ENCODE measurements around the gene DNAJC27. TPM values are rescaled to one million over a fixed set of nuclear protein-coding genes. Genes with fewer than 3 reads are reported as not detected.

Gene DNAJC27
- total and polyA plus RNA-seq, 8 donors = under 0.01 to 59.8 (median 2.9) TPM

DNA sequence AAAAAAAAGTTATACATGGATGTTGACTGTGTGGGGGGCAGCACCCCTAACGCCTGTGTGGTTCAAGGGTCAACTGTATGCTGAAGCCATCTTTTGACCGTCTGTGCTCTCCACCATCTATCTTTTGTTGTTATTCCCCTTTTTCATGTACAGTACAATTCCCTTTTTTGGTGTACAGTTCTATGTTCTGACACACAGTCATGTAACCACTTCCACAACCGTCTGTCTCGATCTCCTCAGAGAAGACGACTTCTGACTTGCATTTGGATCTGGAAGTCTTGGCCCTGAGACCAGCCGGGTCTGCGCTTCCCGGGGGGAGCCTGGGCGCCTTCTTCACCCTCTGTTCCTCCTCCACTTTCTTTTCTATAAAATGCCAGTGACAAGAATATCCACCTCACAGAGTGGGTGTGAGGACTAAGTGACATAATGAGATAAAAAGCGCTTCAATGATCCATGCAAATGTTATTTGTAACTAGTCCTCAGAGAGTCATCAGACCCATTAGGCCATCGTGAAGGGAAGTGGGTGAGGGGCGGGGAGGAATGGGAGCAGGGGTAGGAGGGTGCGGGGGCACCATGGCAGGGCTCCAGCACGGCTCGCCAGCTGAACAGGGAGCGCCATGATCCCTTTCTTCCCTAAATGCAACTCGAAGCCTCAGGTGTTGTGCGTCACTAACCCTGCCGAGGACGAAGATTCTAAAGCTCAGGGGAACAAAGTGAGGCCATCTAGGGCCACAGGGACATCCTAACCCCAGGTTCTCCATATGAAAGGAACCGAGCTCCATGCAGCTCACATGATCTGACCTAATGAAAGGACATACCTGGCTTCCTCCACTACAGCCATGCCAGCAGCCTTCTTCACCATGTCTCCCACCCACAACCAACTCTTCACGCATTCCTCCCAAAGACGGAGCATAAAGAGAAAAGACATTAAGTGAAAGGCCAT lies 68.3 kb downstream of the DNAJC27 start:
- 89 to 96% (median 92%) methylated on average over 23 of the region's 23 CpGs for WGBS, 5 donors

DNA sequence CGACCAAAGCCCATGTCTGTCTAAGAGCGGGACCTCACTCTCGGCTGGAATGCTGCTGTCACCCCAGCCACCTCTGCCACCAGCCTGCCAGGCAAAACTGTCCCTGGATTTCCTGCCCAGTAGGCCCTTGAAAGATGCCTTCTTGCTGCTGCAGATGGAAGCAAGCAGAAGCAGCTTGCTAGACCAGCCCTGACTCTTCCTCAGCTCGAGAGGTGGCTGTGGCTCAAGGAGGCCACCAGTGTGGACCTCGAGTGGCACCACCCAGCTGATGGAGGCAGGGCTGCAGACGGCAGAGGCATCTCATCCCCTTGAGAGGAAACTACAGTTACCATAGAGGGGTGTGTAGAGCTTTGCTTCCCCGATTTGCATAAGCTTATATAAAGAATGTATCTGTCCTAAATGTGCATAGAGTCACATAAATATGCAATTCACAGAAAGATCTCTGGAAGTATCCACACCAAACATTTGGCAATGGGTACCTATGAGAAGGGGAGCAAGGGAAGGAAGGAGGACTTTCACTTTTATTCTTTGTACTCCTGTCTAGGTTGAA lies 72.3 kb downstream of the DNAJC27 start:
- no peaks in the 10 kb centered on the region for H3K27me3 ChIP-seq
- H3K9me3 ChIP-seq = peaks cover 0 to 17% (median 7%) of the 10 kb centered on the region in 4 donors
- H3K36me3 ChIP-seq = peaks cover 0 to 13% (median 6%) of the 10 kb centered on the region in 4 donors
- no peak overlapping the region for H3K27ac ChIP-seq
- H3K4me1 ChIP-seq = no peaks in the 10 kb centered on the region
- 81 to 93% (median 88%) methylated on average over 7 of the region's 7 CpGs for WGBS, 5 donors
- no peak for DNase-seq
- TF ChIP-seq EP300 (IDR thresholded peaks at IDR 0.05) (no peak), POLR2AphosphoS5 (IDR thresholded peaks at IDR 0.05) (no peak), POLR2A (IDR thresholded peaks at IDR 0.05) (no peak)
- TF ChIP-seq, protein P1, sequence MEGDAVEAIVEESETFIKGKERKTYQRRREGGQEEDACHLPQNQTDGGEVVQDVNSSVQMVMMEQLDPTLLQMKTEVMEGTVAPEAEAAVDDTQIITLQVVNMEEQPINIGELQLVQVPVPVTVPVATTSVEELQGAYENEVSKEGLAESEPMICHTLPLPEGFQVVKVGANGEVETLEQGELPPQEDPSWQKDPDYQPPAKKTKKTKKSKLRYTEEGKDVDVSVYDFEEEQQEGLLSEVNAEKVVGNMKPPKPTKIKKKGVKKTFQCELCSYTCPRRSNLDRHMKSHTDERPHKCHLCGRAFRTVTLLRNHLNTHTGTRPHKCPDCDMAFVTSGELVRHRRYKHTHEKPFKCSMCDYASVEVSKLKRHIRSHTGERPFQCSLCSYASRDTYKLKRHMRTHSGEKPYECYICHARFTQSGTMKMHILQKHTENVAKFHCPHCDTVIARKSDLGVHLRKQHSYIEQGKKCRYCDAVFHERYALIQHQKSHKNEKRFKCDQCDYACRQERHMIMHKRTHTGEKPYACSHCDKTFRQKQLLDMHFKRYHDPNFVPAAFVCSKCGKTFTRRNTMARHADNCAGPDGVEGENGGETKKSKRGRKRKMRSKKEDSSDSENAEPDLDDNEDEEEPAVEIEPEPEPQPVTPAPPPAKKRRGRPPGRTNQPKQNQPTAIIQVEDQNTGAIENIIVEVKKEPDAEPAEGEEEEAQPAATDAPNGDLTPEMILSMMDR (IDR thresholded peaks at IDR 0.05) = no peak
- no peak overlapping the region for H3K4me3 ChIP-seq
- intact Hi-C loops (cut with DNase I; ENCODE audit: low total_unique reads) = no loop called here

More for the DNA sequence above, 68.3 kb downstream of the DNAJC27 start:
- Histone ChIP-seq H3K4me3 (no peak overlapping the region), H3K4me1 (no peaks in the 10 kb centered on the region), H3K27ac (no peak overlapping the region), H3K9me3 (no peaks in the 10 kb centered on the region), H3K27me3 (no peaks in the 10 kb centered on the region), H3K36me3 (peaks cover 0 to 6% (median 2%) of the 10 kb centered on the region in 4 donors)
- TF ChIP-seq EP300 (IDR thresholded peaks at IDR 0.05) = no peak
- TF ChIP-seq, protein P1 (IDR thresholded peaks at IDR 0.05) = no peak
- no peak for TF ChIP-seq POLR2AphosphoS5 (IDR thresholded peaks at IDR 0.05)
- TF ChIP-seq POLR2A (IDR thresholded peaks at IDR 0.05) = no peak
- intact Hi-C loops (cut with DNase I; ENCODE audit: low total_unique reads) = no loop called here
- DNase-seq = no peak

DNA sequence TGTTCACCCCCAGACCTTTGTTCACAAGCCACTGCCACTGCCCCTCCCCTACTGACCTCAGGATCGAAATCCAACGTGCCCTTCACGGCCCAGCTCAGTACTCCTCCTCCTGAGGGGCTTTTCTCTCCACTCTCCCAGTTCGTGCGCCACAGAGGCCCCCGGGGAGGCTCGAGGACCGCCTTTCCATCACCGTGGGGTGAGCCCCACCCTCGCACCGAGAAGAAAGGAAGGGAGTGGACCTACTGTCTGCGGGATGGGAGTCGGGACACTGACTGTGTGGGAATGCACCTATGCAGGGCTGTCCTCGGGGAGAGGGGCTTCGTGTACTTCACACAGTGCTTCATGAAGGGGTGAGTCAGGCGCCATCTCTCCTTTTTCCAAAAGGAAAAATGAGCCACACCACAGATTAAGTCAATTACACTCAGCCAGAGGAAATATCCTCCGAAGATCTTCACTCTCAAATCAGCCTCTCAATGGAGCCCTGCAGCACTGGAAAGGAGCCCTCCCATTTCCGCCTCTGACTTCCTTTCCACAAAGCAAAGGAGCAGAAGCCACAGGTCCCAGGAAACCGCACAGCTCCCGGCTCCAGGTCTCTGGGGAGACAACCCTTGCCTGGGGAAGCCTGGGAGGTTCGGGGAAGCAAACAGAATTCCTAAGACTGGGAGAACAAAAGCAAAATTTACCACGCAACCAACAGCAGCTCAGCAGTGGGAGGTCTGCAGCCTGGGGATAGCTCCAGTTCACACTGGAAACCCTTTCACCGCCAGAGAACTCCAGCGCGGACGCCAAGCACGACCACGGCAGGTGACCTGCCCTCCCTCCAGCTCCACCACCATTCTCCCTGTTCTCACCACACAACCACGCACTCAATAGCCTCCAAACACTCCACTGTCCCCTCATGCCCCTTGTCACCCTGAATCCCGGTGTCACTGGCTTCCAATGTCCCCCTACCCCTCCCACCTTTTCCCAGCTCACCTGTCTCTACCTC lies 73.3 kb downstream of the DNAJC27 start:
- Histone ChIP-seq H3K4me1 (no peaks in the 10 kb centered on the region), H3K27ac (no peak overlapping the region), H3K9me3 (peaks cover 0 to 23% (median 9%) of the 10 kb centered on the region in 4 donors), H3K36me3 (peaks cover 0 to 13% (median 4%) of the 10 kb centered on the region in 4 donors), H3K4me3 (no peak overlapping the region), H3K27me3 (no peaks in the 10 kb centered on the region)
- 87 to 94% (median 89%) methylated on average over 30 of the region's 30 CpGs for WGBS, 5 donors
- no peak for DNase-seq
- intact Hi-C loops (cut with DNase I; ENCODE audit: low total_unique reads) = no loop called here
- TF ChIP-seq POLR2A (IDR thresholded peaks at IDR 0.05) (no peak), POLR2AphosphoS5 (IDR thresholded peaks at IDR 0.05) (no peak), EP300 (IDR thresholded peaks at IDR 0.05) (no peak)
- TF ChIP-seq, protein P1 (IDR thresholded peaks at IDR 0.05) = no peak

DNA sequence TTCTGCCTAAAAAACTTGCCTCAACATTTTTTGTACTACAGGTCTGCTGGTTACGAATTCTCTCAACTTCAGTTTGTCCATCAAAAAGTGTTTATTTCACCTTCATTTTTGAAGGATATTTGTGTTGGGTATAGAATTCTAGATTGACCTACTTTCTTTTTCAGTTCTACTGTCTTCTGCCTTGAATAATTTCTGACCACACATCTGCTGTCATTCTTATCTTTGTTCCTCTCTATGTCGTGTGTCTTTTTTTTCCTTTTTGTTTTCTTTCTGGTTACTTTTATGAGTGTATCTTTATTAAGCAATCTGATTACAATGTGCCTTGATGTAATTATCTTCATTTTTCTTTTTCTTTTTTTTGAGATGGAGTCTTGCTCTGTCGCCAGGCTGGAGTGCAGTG lies 77.0 kb downstream of the DNAJC27 start:
- Histone ChIP-seq H3K36me3 (peaks cover 0 to 13% (median 4%) of the 10 kb centered on the region in 4 donors), H3K4me1 (no peaks in the 10 kb centered on the region), H3K27ac (no peak overlapping the region), H3K27me3 (no peaks in the 10 kb centered on the region), H3K4me3 (no peak overlapping the region), H3K9me3 (peaks cover 0 to 32% (median 9%) of the 10 kb centered on the region in 4 donors)
- whole genome bisulfite sequencing, 5 donors = 65 to 80% (median 75%) methylated on average over 3 of the region's 3 CpGs
- TF ChIP-seq POLR2A (IDR thresholded peaks at IDR 0.05) (no peak), POLR2AphosphoS5 (IDR thresholded peaks at IDR 0.05) (no peak)
- DNase-seq = no peak
- intact Hi-C loops (cut with DNase I; ENCODE audit: low total_unique reads) = no loop called here
